Rectal smooth muscle tissue (tissue), 1 donor: ENCODE results near the gene C6.

Source experiments
- H3K27ac ChIP-seq: one replicate; pipeline ENCODE4 v1.7.0; 2013; ENCODE audit warnings: low read depth, low read length, inconsistent platforms
- H3K27me3 ChIP-seq: one replicate; pipeline ENCODE4 v1.7.0; 2013; ENCODE audit warnings: low read length; ENCODE audit not compliant: control insufficient read depth, insufficient read depth
- H3K36me3 ChIP-seq: one replicate; pipeline ENCODE4 v1.7.0; 2013; ENCODE audit warnings: low read length; ENCODE audit not compliant: control insufficient read depth, insufficient read depth
- H3K4me1 ChIP-seq: one replicate; pipeline ENCODE4 v1.7.0; 2013; ENCODE audit warnings: low read length; ENCODE audit not compliant: control insufficient read depth, insufficient read depth
- H3K4me3 ChIP-seq: one replicate; pipeline ENCODE4 v1.7.0; 2013; ENCODE audit warnings: low read length
- H3K9ac ChIP-seq: one replicate; pipeline ENCODE4 v1.7.0; 2013; ENCODE audit warnings: low read length

Gene C6

GRCh38 chr5:41154491-41154890 lies 58.8 kb downstream of the C6 start:
- H3K4me1 ChIP-seq: no peaks in the 10 kb centered on the region
- H3K36me3 ChIP-seq: no peaks in the 10 kb centered on the region
- H3K27ac ChIP-seq: no peak overlapping the region
- H3K27me3 ChIP-seq: no peaks in the 10 kb centered on the region
- H3K4me3 ChIP-seq: no peak overlapping the region
- H3K9ac ChIP-seq: no peak overlapping the region

- H3K9ac ChIP-seq: no peak overlapping the region
- no peak overlapping the region for H3K27ac ChIP-seq
- H3K4me1 ChIP-seq: no peaks in the 10 kb centered on the region
- no peaks in the 10 kb centered on the region for H3K36me3 ChIP-seq
- H3K27me3 ChIP-seq: no peaks in the 10 kb centered on the region
- no peak overlapping the region for H3K4me3 ChIP-seq
Measured at GRCh38 chr5:41151564-41151963, 61.8 kb downstream of the C6 start.

- Histone ChIP-seq H3K27ac (no peak overlapping the region), H3K9ac (no peak overlapping the region), H3K27me3 (no peaks in the 10 kb centered on the region), H3K36me3 (no peaks in the 10 kb centered on the region), H3K4me3 (no peak overlapping the region), H3K4me1 (no peaks in the 10 kb centered on the region)
Measured at GRCh38 chr5:41148448-41148847, 64.9 kb downstream of the C6 start.

GRCh38 chr5:41145306-41145705 lies 68.0 kb downstream of the C6 start:
- Histone ChIP-seq H3K4me3 (no peak overlapping the region), H3K36me3 (no peaks in the 10 kb centered on the region), H3K27ac (no peak overlapping the region), H3K4me1 (no peaks in the 10 kb centered on the region), H3K27me3 (no peaks in the 10 kb centered on the region), H3K9ac (no peak overlapping the region)

- H3K9ac ChIP-seq: no peak overlapping the region
Measured at GRCh38 chr5:41143131-41143901, 70.0 kb downstream of the C6 start.

GRCh38 chr5:41127967-41128690 lies 85.2 kb downstream of the C6 start:
- Histone ChIP-seq H3K27me3 (no peaks in the 10 kb centered on the region), H3K27ac (no peak overlapping the region), H3K4me1 (no peaks in the 10 kb centered on the region), H3K36me3 (no peaks in the 10 kb centered on the region), H3K4me3 (no peak overlapping the region), H3K9ac (no peak overlapping the region)

More at GRCh38 chr5:41143131-41143901, 70.0 kb downstream of the C6 start:
- Histone ChIP-seq H3K4me1 (no peaks in the 10 kb centered on the region), H3K36me3 (no peaks in the 10 kb centered on the region), H3K4me3 (no peak overlapping the region), H3K27ac (no peak overlapping the region), H3K27me3 (no peaks in the 10 kb centered on the region)

- Histone ChIP-seq H3K4me1 (no peaks in the 10 kb centered on the region), H3K27ac (no peak overlapping the region), H3K9ac (no peak overlapping the region), H3K4me3 (no peak overlapping the region), H3K27me3 (no peaks in the 10 kb centered on the region), H3K36me3 (no peaks in the 10 kb centered on the region)
Measured at GRCh38 chr5:41122459-41122858, 90.9 kb downstream of the C6 start.

GRCh38 chr5:41120600-41120999 lies 92.7 kb downstream of the C6 start:
- H3K27me3 ChIP-seq: no peaks in the 10 kb centered on the region
- H3K27ac ChIP-seq: no peak overlapping the region
- H3K36me3 ChIP-seq: no peaks in the 10 kb centered on the region
- H3K9ac ChIP-seq: no peak overlapping the region
- no peak overlapping the region for H3K4me3 ChIP-seq
- no peaks in the 10 kb centered on the region for H3K4me1 ChIP-seq

GRCh38 chr5:41118177-41118576 lies 95.2 kb downstream of the C6 start:
- H3K27ac ChIP-seq: no peak overlapping the region
- no peak overlapping the region for H3K9ac ChIP-seq
- H3K36me3 ChIP-seq: no peaks in the 10 kb centered on the region
- no peaks in the 10 kb centered on the region for H3K27me3 ChIP-seq
- H3K4me3 ChIP-seq: no peak overlapping the region
- no peaks in the 10 kb centered on the region for H3K4me1 ChIP-seq

GRCh38 chr5:41115281-41115680 lies 98.1 kb downstream of the C6 start:
- Histone ChIP-seq H3K9ac (no peak overlapping the region), H3K4me3 (no peak overlapping the region), H3K27me3 (no peaks in the 10 kb centered on the region), H3K4me1 (no peaks in the 10 kb centered on the region), H3K36me3 (no peaks in the 10 kb centered on the region), H3K27ac (no peak overlapping the region)

- Histone ChIP-seq H3K4me1 (no peaks in the 10 kb centered on the region), H3K9ac (no peak overlapping the region)
Measured at GRCh38 chr5:41112486-41113455, 100.6 kb downstream of the C6 start.

GRCh38 chr5:41109186-41109585 lies 104.1 kb downstream of the C6 start:
- Histone ChIP-seq H3K4me1 (no peaks in the 10 kb centered on the region), H3K9ac (no peak overlapping the region), H3K27me3 (no peaks in the 10 kb centered on the region), H3K4me3 (no peak overlapping the region), H3K27ac (no peak overlapping the region), H3K36me3 (no peaks in the 10 kb centered on the region)

More at GRCh38 chr5:41112486-41113455, 100.6 kb downstream of the C6 start:
- no peak overlapping the region for H3K27ac ChIP-seq
- H3K27me3 ChIP-seq: no peaks in the 10 kb centered on the region
- H3K36me3 ChIP-seq: no peaks in the 10 kb centered on the region
- H3K4me3 ChIP-seq: no peak overlapping the region
